Activated naive CD4-positive, alpha-beta T cell treated with anti-CD3 and anti-CD28 coated beads, Interleukin-2, amount 10 ng/mL, durations not matched to agents 7 days and 5 days (primary cell): ENCODE measurements around the gene HOXB1.

Experiments
- CTCF ChIA-PET: fragments of 350-600 bp; sonication (Branson Sonifier 250); formaldehyde crosslinking; loops from one replicate; lab custom pipeline; 2021; ENCODE audit warnings: antibody characterized with exemption; lab: Charles Lee
- DNase-seq: peaks from one replicate; pipeline ENCODE4 v3.0.0-alpha.2; 2020
- H3K27ac Mint-ChIP-seq: one replicate; pipeline ENCODE4 v1.8.0; 2021; ENCODE audit warnings: mild to moderate bottlenecking, moderate library complexity, mixed read lengths
- H3K27me3 Mint-ChIP-seq: one replicate; pipeline ENCODE4 v1.8.0; 2021; ENCODE audit warnings: mild to moderate bottlenecking, mixed read lengths
- H3K36me3 Mint-ChIP-seq: one replicate; pipeline ENCODE4 v1.8.0; 2021; ENCODE audit warnings: mixed read lengths
- H3K4me1 Mint-ChIP-seq: one replicate; pipeline ENCODE4 v1.8.0; 2021; ENCODE audit warnings: mixed read lengths
- H3K4me3 Mint-ChIP-seq: one replicate; pipeline ENCODE4 v1.8.0; 2021; ENCODE audit warnings: mild to moderate bottlenecking, moderate library complexity, mixed read lengths
- H3K9me3 Mint-ChIP-seq: one replicate; pipeline ENCODE4 v1.8.0; 2021; ENCODE audit warnings: mixed read lengths

The HOXB1 gene

GRCh38 chr17:48530887-48531272 lies at the start of gene HOXB1:
HOXB1 (minus strand) TSS chr17:48531011; CDS start chr17:48530904, 107 bp downstream.
- CTCF ChIA-PET: no interaction called here

GRCh38 chr17:48579760-48580554 lies 49.1 kb upstream of the HOXB1 start:
- Mint-ChIP-seq H3K9me3 (no peaks in the 10 kb centered on the region), H3K27ac (no peak overlapping the region), H3K4me1 (peaks cover 82% of the 10 kb centered on the region), H3K36me3 (peaks cover 17% of the 10 kb centered on the region), H3K27me3 (peaks cover 92% of the 10 kb centered on the region), H3K4me3 (peak overlapping the region; percentile 92)
- DNase-seq: no peak
- CTCF ChIA-PET: interaction anchor here (0.8 to 1.0 kb wide), 2 partner anchors 15 to 88 kb away, joined by 3 to 6 read pairs; no protein-coding TSS in a partner anchor

More at GRCh38 chr17:48530887-48531272, at the start of gene HOXB1:
- Mint-ChIP-seq H3K4me3 (no peak within 1 kb of the TSS), H3K4me1 (peaks cover 3% of the 10 kb centered on the region), H3K27ac (no peak within 1 kb of the TSS), H3K9me3 (no peaks in the 10 kb centered on the region), H3K27me3 (peaks cover 89% of the 10 kb centered on the region), H3K36me3 (no peaks in the 10 kb centered on the region)
- no peak for DNase-seq

- peaks cover 88% of the 10 kb centered on the region for H3K27me3 Mint-ChIP-seq
- no peak overlapping the region for H3K27ac Mint-ChIP-seq
- no peak for DNase-seq
- CTCF ChIA-PET: interaction anchor here (0.8 to 1.0 kb wide), 2 partner anchors 15 to 87 kb away, joined by 3 to 6 read pairs; no protein-coding TSS in a partner anchor
- H3K36me3 Mint-ChIP-seq: peaks cover 19% of the 10 kb centered on the region
- H3K4me1 Mint-ChIP-seq: peaks cover 82% of the 10 kb centered on the region
- peak overlapping the region; percentile 92 for H3K4me3 Mint-ChIP-seq
- H3K9me3 Mint-ChIP-seq: no peaks in the 10 kb centered on the region
These were observed 48.6 kb upstream of the HOXB1 start for GRCh38 chr17:48579471-48579759.

- peaks cover 79% of the 10 kb centered on the region for H3K4me1 Mint-ChIP-seq
- DNase-seq: no peak
- peak overlapping the region; percentile 92 for H3K4me3 Mint-ChIP-seq
- no peaks in the 10 kb centered on the region for H3K9me3 Mint-ChIP-seq
- H3K27me3 Mint-ChIP-seq: peaks cover 88% of the 10 kb centered on the region
- peak overlapping the region; percentile 68 for H3K27ac Mint-ChIP-seq
- H3K36me3 Mint-ChIP-seq: peaks cover 19% of the 10 kb centered on the region
- CTCF ChIA-PET: interaction anchor here (0.8 kb wide), 1 partner anchor 233 kb away, joined by 3 read pairs; no protein-coding TSS in a partner anchor
These were observed 48.0 kb upstream of the HOXB1 start for GRCh38 chr17:48578616-48579470.

- H3K27me3 Mint-ChIP-seq: peaks cover 80% of the 10 kb centered on the region
- DNase-seq: peak; percentile 86
- peak within 1 kb of the TSS; percentile 92 for H3K4me3 Mint-ChIP-seq
- peak within 1 kb of the TSS; percentile 68 for H3K27ac Mint-ChIP-seq
- H3K9me3 Mint-ChIP-seq: no peaks in the 10 kb centered on the region
- H3K36me3 Mint-ChIP-seq: peaks cover 19% of the 10 kb centered on the region
- peaks cover 85% of the 10 kb centered on the region for H3K4me1 Mint-ChIP-seq
- CTCF ChIA-PET: interaction anchor here (0.8 kb wide), 1 partner anchor 233 kb away, joined by 3 read pairs; no protein-coding TSS in a partner anchor
These were observed 47.3 kb upstream of the HOXB1 start, which contains the start of gene HOXB4 for GRCh38 chr17:48577946-48578615. HOXB4 (minus strand) TSS chr17:48578350; CDS start chr17:48578319, 31 bp downstream.

GRCh38 chr17:48577330-48577945 lies 46.6 kb upstream of the HOXB1 start:
- Mint-ChIP-seq H3K4me1 (peaks cover 83% of the 10 kb centered on the region), H3K36me3 (peaks cover 19% of the 10 kb centered on the region), H3K4me3 (peak overlapping the region; percentile 84), H3K27ac (no peak overlapping the region), H3K9me3 (no peaks in the 10 kb centered on the region), H3K27me3 (peaks cover 74% of the 10 kb centered on the region)
- CTCF ChIA-PET: interaction anchor here (1.3 kb wide), 1 partner anchor 241 kb away, joined by 3 read pairs; no protein-coding TSS in a partner anchor
- peak; percentile 44 for DNase-seq

- Mint-ChIP-seq H3K9me3 (no peaks in the 10 kb centered on the region), H3K27ac (peak overlapping the region; percentile 33), H3K36me3 (peaks cover 20% of the 10 kb centered on the region), H3K4me1 (peaks cover 79% of the 10 kb centered on the region), H3K27me3 (peaks cover 66% of the 10 kb centered on the region), H3K4me3 (peak overlapping the region; percentile 84)
- CTCF ChIA-PET: interaction anchor here (0.6 to 1.3 kb wide), 4 partner anchors 84 to 1376 kb away, joined by 3 to 4 read pairs (median 3); no protein-coding TSS in a partner anchor
- no peak for DNase-seq
These were observed 45.9 kb upstream of the HOXB1 start for GRCh38 chr17:48576479-48577309.

- Mint-ChIP-seq H3K27me3 (peaks cover 58% of the 10 kb centered on the region), H3K36me3 (peaks cover 20% of the 10 kb centered on the region), H3K9me3 (no peaks in the 10 kb centered on the region), H3K27ac (peak overlapping the region; percentile 83), H3K4me3 (peak overlapping the region; percentile 50), H3K4me1 (peaks cover 70% of the 10 kb centered on the region)
- CTCF ChIA-PET: interaction anchor here (0.6 to 1.3 kb wide), 4 partner anchors 83 to 1377 kb away, joined by 3 to 4 read pairs (median 3); no protein-coding TSS in a partner anchor
- no peak for DNase-seq
These were observed 45.1 kb upstream of the HOXB1 start for GRCh38 chr17:48575673-48576478.

- CTCF ChIA-PET: interaction anchor here (0.7 to 1.3 kb wide), 3 partner anchors 83 to 102 kb away, joined by 3 to 4 read pairs (median 3); no protein-coding TSS in a partner anchor
- H3K27ac Mint-ChIP-seq: no peak overlapping the region
- H3K9me3 Mint-ChIP-seq: no peaks in the 10 kb centered on the region
- H3K4me1 Mint-ChIP-seq: peaks cover 63% of the 10 kb centered on the region
- no peak overlapping the region for H3K4me3 Mint-ChIP-seq
- peaks cover 20% of the 10 kb centered on the region for H3K36me3 Mint-ChIP-seq
- no peak for DNase-seq
- H3K27me3 Mint-ChIP-seq: peaks cover 51% of the 10 kb centered on the region
These were observed 44.3 kb upstream of the HOXB1 start for GRCh38 chr17:48575066-48575582.

- H3K4me1 Mint-ChIP-seq: peaks cover 57% of the 10 kb centered on the region
- CTCF ChIA-PET: interaction anchor here (0.7 to 1.1 kb wide), 2 partner anchors 82 to 102 kb away, joined by 3 read pairs; no protein-coding TSS in a partner anchor
- peaks cover 17% of the 10 kb centered on the region for H3K36me3 Mint-ChIP-seq
- no peak for DNase-seq
- no peak overlapping the region for H3K4me3 Mint-ChIP-seq
- peaks cover 45% of the 10 kb centered on the region for H3K27me3 Mint-ChIP-seq
- H3K27ac Mint-ChIP-seq: no peak overlapping the region
- H3K9me3 Mint-ChIP-seq: no peaks in the 10 kb centered on the region
These were observed 43.8 kb upstream of the HOXB1 start for GRCh38 chr17:48574505-48575065.

GRCh38 chr17:48571826-48572417 lies 41.1 kb upstream of the HOXB1 start:
- Mint-ChIP-seq H3K4me3 (no peak overlapping the region), H3K9me3 (no peaks in the 10 kb centered on the region), H3K4me1 (peaks cover 46% of the 10 kb centered on the region), H3K27me3 (peaks cover 21% of the 10 kb centered on the region), H3K36me3 (peaks cover 15% of the 10 kb centered on the region), H3K27ac (no peak overlapping the region)
- CTCF ChIA-PET: no interaction called here
- DNase-seq: no peak
